Measurements from ENCODE around the gene CTNNA3. TPM values are rescaled to one million over a fixed set of nuclear protein-coding genes. Genes with fewer than 3 reads are reported as not detected.

Gene CTNNA3
- total and polyA plus RNA-seq, 2 of the 4 experiments (the other 2 are of a cell fraction) = 0.19 to 0.90 TPM

DNA sequence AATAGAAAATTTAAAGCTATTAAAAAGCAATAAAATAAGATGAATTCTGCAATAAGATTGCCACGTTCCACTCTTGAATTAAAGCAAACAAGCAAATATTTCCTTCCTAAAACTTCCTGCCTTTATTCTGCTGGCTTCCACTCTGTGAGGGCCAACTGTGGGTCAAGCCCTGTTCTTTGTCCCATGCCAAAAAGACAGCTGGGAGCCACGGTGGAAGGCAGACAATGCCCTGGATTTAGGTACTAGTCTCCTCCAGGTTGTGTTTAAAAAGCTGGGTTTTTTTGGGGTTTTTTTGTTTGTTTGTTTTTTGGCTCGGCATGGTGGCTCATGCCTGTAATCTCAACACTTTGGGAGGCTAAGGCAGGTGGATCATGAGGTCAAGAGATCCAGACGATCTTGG, 731.0 kb downstream of the CTNNA3 start:
- no peak overlapping the region for H4K5ac ChIP-seq (ENCODE audit: low read depth, low read length)
- H3K9me1 ChIP-seq (ENCODE audit: insufficient read depth, low read length) = no peaks in the 10 kb centered on the region
- DNase-seq (no peak), ATAC-seq (ENCODE audit: low read depth) (no peak)
- in situ Hi-C loops (cut with MboI; ENCODE audit: low sequenced_read_pairs) (no loop called here), intact Hi-C loops (cut with micrococcal nuclease) (no loop called here), dilution Hi-C loops (cut with HindIII; ENCODE audit: low sequenced_read_pairs, unreplicated experiment) (no loop called here)
- H3K9me3 ChIP-seq (ENCODE audit: control insufficient read depth, insufficient read depth, low read length) = no peaks in the 10 kb centered on the region
- H3K14ac ChIP-seq (replicated peaks; ENCODE audit: low read depth, low read length) = no peak overlapping the region
- no peaks in the 10 kb centered on the region for H3K36me3 ChIP-seq (ENCODE audit: control insufficient read depth, insufficient read depth, low read length)
- ChIA-PET CTCF (no interaction called here), POLR2A (ENCODE audit: unreplicated experiment) (no interaction called here)
- TF ChIP-seq MAZ (IDR thresholded peaks at IDR 0.05; ENCODE audit: borderline replicate concordance, low read depth, low read length) = no peak
- TF ChIP-seq, protein P1, sequence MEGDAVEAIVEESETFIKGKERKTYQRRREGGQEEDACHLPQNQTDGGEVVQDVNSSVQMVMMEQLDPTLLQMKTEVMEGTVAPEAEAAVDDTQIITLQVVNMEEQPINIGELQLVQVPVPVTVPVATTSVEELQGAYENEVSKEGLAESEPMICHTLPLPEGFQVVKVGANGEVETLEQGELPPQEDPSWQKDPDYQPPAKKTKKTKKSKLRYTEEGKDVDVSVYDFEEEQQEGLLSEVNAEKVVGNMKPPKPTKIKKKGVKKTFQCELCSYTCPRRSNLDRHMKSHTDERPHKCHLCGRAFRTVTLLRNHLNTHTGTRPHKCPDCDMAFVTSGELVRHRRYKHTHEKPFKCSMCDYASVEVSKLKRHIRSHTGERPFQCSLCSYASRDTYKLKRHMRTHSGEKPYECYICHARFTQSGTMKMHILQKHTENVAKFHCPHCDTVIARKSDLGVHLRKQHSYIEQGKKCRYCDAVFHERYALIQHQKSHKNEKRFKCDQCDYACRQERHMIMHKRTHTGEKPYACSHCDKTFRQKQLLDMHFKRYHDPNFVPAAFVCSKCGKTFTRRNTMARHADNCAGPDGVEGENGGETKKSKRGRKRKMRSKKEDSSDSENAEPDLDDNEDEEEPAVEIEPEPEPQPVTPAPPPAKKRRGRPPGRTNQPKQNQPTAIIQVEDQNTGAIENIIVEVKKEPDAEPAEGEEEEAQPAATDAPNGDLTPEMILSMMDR (conservative IDR thresholded peaks at IDR 0.05; ENCODE audit: low read depth, low read length) = no peak
- no peak for TF ChIP-seq RAD21 (IDR thresholded peaks at IDR 0.05; ENCODE audit: low read length)
- no peak overlapping the region for H3K27ac ChIP-seq (ENCODE audit: insufficient read depth, low read length)
- H3K23ac ChIP-seq (ENCODE audit: low read depth, low read length) = no peak overlapping the region
- H2AK5ac ChIP-seq (ENCODE audit: low read depth, low read length) = no peak overlapping the region
- H2AFZ ChIP-seq (replicated peaks; ENCODE audit: low read length, poor library complexity) = no peak overlapping the region
- no peak overlapping the region for H4K91ac ChIP-seq (ENCODE audit: insufficient read depth, low read depth, low read length)
- no peaks in the 10 kb centered on the region for H3K79me1 ChIP-seq (ENCODE audit: low read depth in 1 of 2, low read length in 2 of 2)
- H2AK9ac ChIP-seq (replicated peaks; ENCODE audit: low read depth, low read length, poor library complexity) = no peak overlapping the region
- H3K4me2 ChIP-seq (ENCODE audit: low read depth, low read length) = no peak overlapping the region
- H3K4me3 ChIP-seq (ENCODE audit: insufficient read depth, low read depth, low read length) = no peak overlapping the region
- no peaks in the 10 kb centered on the region for H4K20me1 ChIP-seq (ENCODE audit: insufficient read depth, low read length)
- H3K4ac ChIP-seq (ENCODE audit: low read depth, low read length) = no peak overlapping the region
- H4K8ac ChIP-seq (ENCODE audit: low read depth in 2 of 2, low read length in 2 of 2) = no peak overlapping the region
- H3K56ac ChIP-seq (ENCODE audit: extremely low read depth, insufficient read depth, low read length) = no peak overlapping the region
- H3K4me1 ChIP-seq (ENCODE audit: control insufficient read depth, insufficient read depth, low read length) = no peaks in the 10 kb centered on the region
- no peak overlapping the region for H2BK15ac ChIP-seq (ENCODE audit: low read depth, low read length)
- H3K27me3 ChIP-seq (ENCODE audit: control insufficient read depth, insufficient read depth, low read length) = no peaks in the 10 kb centered on the region
- no peak overlapping the region for H2BK5ac ChIP-seq (ENCODE audit: low read depth, low read length, poor library complexity, severe bottlenecking)
- H2BK120ac ChIP-seq (ENCODE audit: low read depth, low read length) = no peak overlapping the region
- H3K9ac ChIP-seq (ENCODE audit: low read depth, low read length) = no peak overlapping the region
- no peak overlapping the region for H3K18ac ChIP-seq (ENCODE audit: low read depth, low read length)
- WGBS, 2 experiments (ENCODE audit: extremely low coverage in 2 of 2, insufficient read length in 1 of 2) = no CpG with 5 or more reads among the region's 4 CpGs
- no peak overlapping the region for H2BK20ac ChIP-seq (ENCODE audit: low read depth, low read length)
- BruUV-seq (replicated peaks) = no TSS peak
